Kidney (tissue), 14 donors: ENCODE measurements around the gene LIFR. TPM values are rescaled to one million over a fixed set of nuclear protein-coding genes. Genes with fewer than 3 reads are reported as not detected.

ENCODE experiments used
- DNase-seq, 5 donors: peaks; one replicate each; pipeline ENCODE4 v3.0.0-alpha.2; 2013 to 2020
- FAIRE-seq: peaks from 2 replicates; lab custom pipeline; 2012; peaks lifted over from hg19 to GRCh38; lab: Jason Lieb, UNC
- H3K27ac ChIP-seq, 2 donors: one replicate each; pipeline ENCODE4 v1.7.0; 2013; ENCODE audit warnings: low read depth in 2 of 2, low read length in 2 of 2, inconsistent platforms in 1 of 2
- H3K27me3 ChIP-seq: one replicate; pipeline ENCODE4 v1.7.1; 2013; ENCODE audit warnings: low read length, inconsistent platforms; ENCODE audit not compliant: control insufficient read depth, insufficient read depth
- H3K36me3 ChIP-seq, 3 donors: one replicate each; pipeline versions ENCODE4 v1.7.0 to v1.7.1; 2013; ENCODE audit warnings: low read length in 3 of 3, control low read depth in 1 of 3, inconsistent platforms in 1 of 3; ENCODE audit not compliant: insufficient read depth in 3 of 3, control insufficient read depth in 2 of 3
- H3K4me1 ChIP-seq, 3 donors: one replicate each; pipeline versions ENCODE4 v1.7.0 to v1.7.1; 2013; ENCODE audit warnings: low read length in 3 of 3, inconsistent platforms in 1 of 3, low read depth in 1 of 3; ENCODE audit not compliant: control insufficient read depth in 2 of 3, insufficient read depth in 2 of 3
- H3K4me3 ChIP-seq, 3 donors: one replicate each; pipeline versions ENCODE4 v1.7.0 to v1.8.1; 2013; ENCODE audit warnings: low read length in 3 of 3, control low read depth in 1 of 3, inconsistent platforms in 1 of 3
- H3K9ac ChIP-seq, 3 donors: one replicate each; pipeline versions ENCODE4 v1.7.0 to v1.7.1; 2013; ENCODE audit warnings: low read length in 3 of 3, control low read depth in 1 of 3, inconsistent platforms in 1 of 3
- H3K9me3 ChIP-seq, 3 donors: one replicate each; pipeline versions ENCODE4 v1.7.0 to v1.7.1; 2013; ENCODE audit warnings: low read length in 3 of 3, control low read depth in 1 of 3, inconsistent platforms in 1 of 3; ENCODE audit not compliant: control insufficient read depth in 2 of 3, insufficient read depth in 1 of 3
- CTCF ChIP-seq: IDR thresholded peaks from 3 replicates; pipeline ENCODE4 v1.5.1; 2012; ENCODE audit warnings: mild to moderate bottlenecking, moderate library complexity, borderline replicate concordance; ENCODE audit not compliant: insufficient read depth; ENCODE audit errors: extremely low read depth
- intact Hi-C: fragments of 100-400 bp; cut with DNase I; formaldehyde crosslinking; loops from one replicate; pipeline ENCODE4 v1.11.1; 2022
- polyA plus RNA-seq: library from polyadenylated mRNA; stranded (reverse); fragments of 350-450 nt; fragmentation: Illumina TruSeq; extraction: RNeasy Lipid Tissue Mini Kit (QIAGEN cat#74804); gene quantifications from one replicate; pipeline ENCODE4 v1.2.3, GENCODE V29; 2014; ENCODE audit warnings: low read depth, low replicate concordance; ENCODE audit not compliant: insufficient read depth
- total RNA-seq: library from RNA; stranded (reverse); fragmentation: NEBNext Ultra II Directional; extraction: Animal tissue kit (Norgen Biotek cat#: 25700); gene quantifications from one replicate; pipeline ENCODE4 v1.2.1, GENCODE V29; 2021
- donor health status: control.
- donor health status: control.
- donor health status: control.
- donor health status: control.
- donor health status: control.
- donor health status: DM: yes; HTN: yes; CAD: no.
- donor health status: Normal renal cell carcinoma (clear cell type).

Gene LIFR
- total and polyA plus RNA-seq, 2 donors from 2014 or later: 8.5 to 90.1 TPM

- TF ChIP-seq CTCF: peak; percentile 28
- H3K9me3 ChIP-seq: no peaks in the 10 kb centered on the region
- H3K4me3 ChIP-seq: no peak overlapping the region
- DNase-seq (peak in 2 of 5 donors; percentile 40 to 60), FAIRE-seq (no peak)
- no peak overlapping the region for H3K9ac ChIP-seq
- no peak overlapping the region for H3K27ac ChIP-seq
- no peaks in the 10 kb centered on the region for H3K4me1 ChIP-seq
- H3K36me3 ChIP-seq: peaks cover 2 to 34% (median 2%) of the 10 kb centered on the region in 3 donors
- intact Hi-C loops: no loop called here
- no peaks in the 10 kb centered on the region for H3K27me3 ChIP-seq
Observed at GRCh38 chr5:38515646-38516045, 40.8 kb downstream of the LIFR start.

DNA sequence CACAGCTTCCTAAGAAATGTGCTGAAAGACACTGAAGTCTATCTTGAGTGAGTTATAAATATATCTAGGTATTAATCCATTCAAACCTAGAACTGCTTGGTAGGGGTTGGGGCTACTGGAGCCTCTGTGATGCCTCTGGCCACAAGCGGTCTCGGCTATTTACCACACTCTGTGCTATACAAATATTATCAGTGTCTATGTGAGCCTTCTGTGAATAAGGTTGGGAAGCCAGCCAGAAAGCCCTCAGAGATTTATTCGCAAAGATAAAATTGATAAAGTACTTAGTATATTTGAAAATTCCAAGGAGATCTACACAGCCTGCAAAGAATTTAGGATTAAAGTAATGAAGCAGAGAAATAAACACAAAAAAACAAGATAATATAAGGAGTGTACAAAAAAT, 41.4 kb downstream of the LIFR start:
- no peaks in the 10 kb centered on the region for H3K27me3 ChIP-seq
- DNase-seq (peak in 1 of 5 donors; percentile 50), FAIRE-seq (no peak)
- TF ChIP-seq CTCF: no peak
- no peak overlapping the region for H3K27ac ChIP-seq
- intact Hi-C loops: no loop called here
- H3K4me3 ChIP-seq: no peak overlapping the region
- peaks cover 2 to 39% (median 2%) of the 10 kb centered on the region in 3 donors for H3K36me3 ChIP-seq
- H3K9ac ChIP-seq: no peak overlapping the region
- H3K9me3 ChIP-seq: no peaks in the 10 kb centered on the region
- no peaks in the 10 kb centered on the region for H3K4me1 ChIP-seq

DNA sequence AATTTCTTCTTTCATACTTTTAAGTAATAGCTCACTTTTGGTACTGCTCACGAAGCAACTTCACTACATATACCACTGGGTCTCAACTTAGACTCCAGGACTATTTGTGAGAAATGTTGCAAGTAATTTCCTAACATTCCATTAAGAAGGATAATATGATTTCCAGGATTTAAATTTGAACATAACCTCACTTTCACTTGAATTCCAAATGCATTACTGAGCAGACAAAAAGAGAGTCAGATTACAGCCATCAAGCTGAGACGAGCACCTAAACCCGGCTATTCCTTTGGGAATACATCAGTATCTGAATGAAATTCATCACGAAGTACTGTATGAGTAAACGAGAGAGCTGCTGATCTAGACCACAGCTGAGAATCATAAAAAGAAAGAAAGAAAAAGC, 47.3 kb downstream of the LIFR start:
- H3K27me3 ChIP-seq: no peaks in the 10 kb centered on the region
- peaks cover 6 to 42% (median 8%) of the 10 kb centered on the region in 3 donors for H3K36me3 ChIP-seq
- H3K27ac ChIP-seq: no peak overlapping the region
- no peak for DNase-seq
- TF ChIP-seq CTCF: no peak
- H3K9ac ChIP-seq: no peak overlapping the region
- no peaks in the 10 kb centered on the region for H3K4me1 ChIP-seq
- H3K4me3 ChIP-seq: no peak overlapping the region
- intact Hi-C loops: no loop called here
- no peaks in the 10 kb centered on the region for H3K9me3 ChIP-seq
- no peak for FAIRE-seq

DNA sequence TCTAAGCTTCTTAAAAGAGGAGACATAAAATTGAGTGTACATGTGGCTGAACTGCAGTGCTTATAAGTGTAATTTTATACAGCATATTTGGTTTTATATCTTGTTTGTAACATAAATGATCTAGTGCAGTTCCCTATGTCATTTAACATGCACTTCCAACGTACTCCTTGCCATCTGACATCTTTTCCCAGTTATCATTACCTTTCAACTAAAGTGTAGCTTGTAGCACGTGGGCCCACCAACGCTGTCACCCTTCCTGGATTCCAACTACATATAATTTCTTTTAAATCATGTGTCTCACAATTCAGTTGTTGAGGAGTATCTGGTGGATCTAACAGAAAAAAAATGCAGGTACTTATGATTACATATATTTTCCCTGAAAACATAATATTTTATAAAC, 50.1 kb downstream of the LIFR start:
- H3K27me3 ChIP-seq: no peaks in the 10 kb centered on the region
- H3K9me3 ChIP-seq: no peaks in the 10 kb centered on the region
- intact Hi-C loops: no loop called here
- no peak overlapping the region for H3K4me3 ChIP-seq
- H3K36me3 ChIP-seq: peaks cover 4 to 35% (median 8%) of the 10 kb centered on the region in 3 donors
- H3K9ac ChIP-seq: no peak overlapping the region
- no peak for TF ChIP-seq CTCF
- DNase-seq: no peak
- no peak overlapping the region for H3K27ac ChIP-seq
- no peak for FAIRE-seq
- H3K4me1 ChIP-seq: no peaks in the 10 kb centered on the region
